HG02798 (cell line): Measurements from ENCODE around the gene UNC5A.

Source experiments
- ATAC-seq: cut with Tn5 transposase; IDR thresholded peaks from one replicate; pipeline ENCODE4 v1.9.1; 2021; ENCODE audit warnings: mild to moderate bottlenecking; ENCODE audit not compliant: unreplicated experiment, poor library complexity

The UNC5A gene

GRCh38 chr5:176798949-176799348, 11.4 kb upstream of the UNC5A start:
- ATAC-seq = no peak

DNA sequence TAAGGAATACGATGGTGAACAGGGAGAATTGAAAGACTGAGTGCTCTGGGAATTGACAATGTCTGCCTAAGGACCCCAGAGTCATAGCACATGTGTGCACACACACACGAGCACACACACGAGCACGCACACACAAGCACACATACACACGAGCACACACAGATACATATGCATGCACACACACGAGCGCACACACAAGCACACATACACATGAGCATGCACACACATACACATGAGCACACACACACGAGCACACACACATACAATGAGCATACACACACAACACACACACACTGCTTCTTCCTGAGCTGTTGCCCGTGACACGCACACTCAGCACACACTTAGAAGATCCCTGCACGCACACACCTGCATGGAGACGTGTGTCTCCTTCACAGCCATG, 10.9 kb upstream of the UNC5A start:
- ATAC-seq = no peak

GRCh38 chr5:176800024-176800423, 10.3 kb upstream of the UNC5A start:
- no peak for ATAC-seq

GRCh38 chr5:176802116-176802784, 8.1 kb upstream of the UNC5A start:
- ATAC-seq = no peak

- ATAC-seq = no peak
These were observed 7.1 kb upstream of the UNC5A start for GRCh38 chr5:176803068-176803942.

- ATAC-seq = no peak
These were observed 6.3 kb upstream of the UNC5A start for GRCh38 chr5:176803943-176804498.

GRCh38 chr5:176806137-176806536, 4.2 kb upstream of the UNC5A start:
- no peak for ATAC-seq

DNA sequence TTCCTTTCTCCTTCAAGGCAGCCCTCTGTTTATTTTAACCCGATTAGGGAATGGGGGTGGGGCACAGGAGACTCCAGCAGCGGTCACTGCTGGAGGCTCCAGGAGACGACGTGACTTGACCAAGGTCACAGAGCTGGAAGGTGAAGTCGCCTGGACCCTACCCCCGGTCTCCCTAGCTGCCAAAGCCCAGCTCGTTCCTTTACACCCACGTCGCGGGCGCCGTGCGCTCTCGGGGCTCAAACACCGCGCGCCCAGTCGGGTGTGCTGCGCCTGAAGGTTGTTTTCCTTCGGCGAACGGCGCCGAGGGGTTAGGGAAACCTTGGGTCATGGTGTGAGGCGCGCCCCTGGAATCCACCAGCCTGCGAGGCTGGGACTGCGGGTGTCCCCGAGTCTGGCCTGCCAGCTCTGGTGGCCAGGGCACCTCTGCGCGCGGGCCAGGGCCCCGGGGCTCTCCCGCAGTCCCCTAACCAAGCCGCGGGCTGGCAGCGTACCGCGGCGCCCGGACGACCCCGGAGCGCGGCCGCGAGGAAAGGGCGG, 747 bp upstream of the UNC5A start:
- ATAC-seq = peak; percentile 14

DNA sequence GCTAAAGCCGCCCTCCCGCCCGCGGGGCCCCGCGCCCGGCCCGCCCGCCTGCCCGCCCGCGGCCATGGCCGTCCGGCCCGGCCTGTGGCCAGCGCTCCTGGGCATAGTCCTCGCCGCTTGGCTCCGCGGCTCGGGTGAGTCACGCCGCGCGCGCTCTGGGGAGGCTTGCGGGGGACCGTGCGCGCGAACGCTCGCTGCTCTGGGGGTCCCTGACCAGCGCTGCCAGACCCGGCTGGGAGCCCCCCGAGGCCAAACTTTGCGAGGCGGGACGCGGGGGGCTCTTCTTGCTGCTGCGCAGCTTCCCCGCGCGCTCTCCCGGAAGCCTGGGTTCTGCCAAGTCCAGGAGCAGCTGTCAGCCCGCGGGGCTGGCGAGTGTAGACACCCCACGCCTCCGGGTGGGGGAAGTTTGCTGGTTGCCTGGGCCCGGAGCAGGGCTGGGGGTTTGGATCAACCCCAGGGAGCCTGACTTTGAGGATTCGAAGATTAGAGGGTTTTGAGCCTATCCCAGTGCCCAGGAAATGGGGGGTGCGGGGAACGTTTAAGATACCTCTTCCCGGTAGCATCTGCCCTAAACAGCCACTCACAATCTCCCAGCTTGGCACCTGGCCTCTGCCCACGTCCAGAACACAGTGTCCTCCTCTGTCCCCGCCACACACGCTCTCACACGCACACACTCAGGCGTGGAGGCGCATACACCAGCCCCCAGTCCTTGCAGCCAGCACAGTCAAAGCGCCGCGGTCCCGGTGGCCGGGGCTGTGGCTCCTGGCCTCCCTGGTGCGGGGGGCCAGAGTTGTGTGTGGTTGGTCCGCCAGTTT, 535 bp downstream of the UNC5A start:
- ATAC-seq = no peak

DNA sequence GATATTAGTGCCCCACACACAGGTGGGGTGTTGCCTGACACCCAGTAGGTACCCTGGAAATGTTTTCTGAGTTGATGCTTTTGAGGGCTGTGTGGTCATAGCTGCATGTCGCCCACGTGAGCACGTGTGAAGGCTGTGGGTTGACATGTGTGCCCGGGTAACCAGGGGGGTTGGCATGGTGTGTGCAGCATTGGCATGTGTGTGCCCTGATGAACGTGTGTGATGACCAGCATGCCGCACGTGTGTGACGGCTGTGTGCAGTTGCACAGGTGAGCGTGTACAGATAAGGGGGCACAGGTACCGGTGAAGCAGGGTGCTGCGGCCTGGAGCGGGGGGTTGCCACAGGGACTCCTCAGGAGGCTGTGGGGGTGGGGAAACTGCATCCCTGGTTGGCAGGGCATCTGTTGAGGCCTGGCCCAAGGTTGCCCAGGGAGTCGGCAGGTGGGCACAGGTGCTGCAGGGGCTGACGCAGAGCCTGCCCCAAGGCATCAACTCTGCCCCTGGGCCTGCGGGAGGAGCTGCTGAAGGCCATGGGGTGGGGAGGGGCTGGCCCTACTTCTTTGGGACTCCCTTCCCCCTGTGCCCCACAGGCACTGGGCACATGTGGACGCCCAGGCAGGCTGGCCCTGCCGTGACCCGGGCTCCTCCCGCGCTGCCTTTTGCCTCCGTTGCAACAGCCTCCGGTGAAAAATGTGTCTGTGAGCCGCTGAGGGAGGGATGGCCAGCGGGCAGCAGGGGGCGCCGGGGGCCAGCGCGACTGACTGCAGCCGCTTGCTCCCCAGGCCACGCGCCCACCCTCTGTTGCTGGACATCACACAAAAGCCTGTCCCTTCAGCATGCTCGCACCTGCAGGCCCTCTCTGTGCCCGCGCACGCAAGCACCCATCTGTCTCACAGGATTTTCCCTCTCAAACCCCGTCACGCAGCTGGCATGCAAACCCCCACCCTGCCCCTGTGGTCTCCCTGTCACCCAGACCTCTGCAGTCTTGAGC, 2.2 kb downstream of the UNC5A start:
- ATAC-seq = no peak

GRCh38 chr5:176813587-176814312, 3.4 kb downstream of the UNC5A start:
- ATAC-seq = no peak

DNA sequence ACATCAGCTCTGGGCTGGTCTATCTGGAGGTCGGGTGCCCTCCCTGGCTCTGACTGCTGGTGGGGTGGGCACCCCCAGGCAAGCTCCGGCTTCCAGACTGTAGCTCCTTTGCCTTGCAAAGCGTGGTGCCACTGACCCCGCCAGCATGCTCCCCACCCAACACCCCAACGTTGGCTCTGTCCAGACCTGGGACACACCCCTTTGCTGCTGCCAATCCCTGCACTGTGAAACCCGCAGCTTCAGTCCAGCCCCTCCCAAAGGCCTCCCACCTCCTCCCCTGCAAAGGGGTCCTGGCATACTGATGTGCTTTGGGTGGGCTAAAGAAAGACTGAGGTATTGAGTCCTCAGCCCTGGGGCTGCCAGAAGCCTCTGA, 3.9 kb downstream of the UNC5A start:
- ATAC-seq = no peak

GRCh38 chr5:176814836-176815438, 4.6 kb downstream of the UNC5A start:
- ATAC-seq = no peak

DNA sequence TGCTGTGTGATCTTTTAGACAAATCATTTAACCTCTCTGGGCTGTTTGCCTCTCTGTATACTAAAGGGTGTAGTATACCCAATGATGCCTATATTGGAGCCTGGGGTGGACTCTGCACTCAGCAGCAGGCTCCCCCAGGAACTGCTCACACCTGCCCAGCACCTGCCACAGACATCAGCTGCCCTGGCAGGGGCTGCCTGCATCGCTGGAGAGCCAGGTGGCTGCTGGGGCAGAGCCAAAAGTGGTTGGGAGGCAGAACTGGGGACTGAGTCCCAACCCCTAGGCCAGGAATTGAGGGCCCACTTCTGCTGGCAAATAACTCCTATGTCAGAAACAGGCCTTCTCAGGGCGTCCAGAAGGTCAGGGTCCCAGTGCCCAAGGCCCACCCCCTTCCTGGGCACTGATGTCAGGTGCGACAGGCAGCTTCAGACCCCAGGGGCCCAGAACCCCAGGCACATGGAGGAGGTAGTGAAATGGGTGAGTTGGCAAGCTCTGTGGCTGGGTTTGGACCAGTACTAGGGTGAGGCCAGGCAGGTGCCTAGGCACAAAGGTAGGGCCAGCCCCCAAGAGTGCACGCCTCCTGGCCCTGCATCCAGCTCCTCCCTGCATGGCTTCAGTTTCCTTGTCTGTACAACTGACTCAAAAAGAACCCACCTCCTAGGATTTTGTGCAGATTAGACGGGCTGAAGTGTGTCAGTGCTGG, 5.8 kb downstream of the UNC5A start:
- ATAC-seq = no peak

GRCh38 chr5:176816791-176817347, 6.5 kb downstream of the UNC5A start:
- ATAC-seq = no peak

DNA sequence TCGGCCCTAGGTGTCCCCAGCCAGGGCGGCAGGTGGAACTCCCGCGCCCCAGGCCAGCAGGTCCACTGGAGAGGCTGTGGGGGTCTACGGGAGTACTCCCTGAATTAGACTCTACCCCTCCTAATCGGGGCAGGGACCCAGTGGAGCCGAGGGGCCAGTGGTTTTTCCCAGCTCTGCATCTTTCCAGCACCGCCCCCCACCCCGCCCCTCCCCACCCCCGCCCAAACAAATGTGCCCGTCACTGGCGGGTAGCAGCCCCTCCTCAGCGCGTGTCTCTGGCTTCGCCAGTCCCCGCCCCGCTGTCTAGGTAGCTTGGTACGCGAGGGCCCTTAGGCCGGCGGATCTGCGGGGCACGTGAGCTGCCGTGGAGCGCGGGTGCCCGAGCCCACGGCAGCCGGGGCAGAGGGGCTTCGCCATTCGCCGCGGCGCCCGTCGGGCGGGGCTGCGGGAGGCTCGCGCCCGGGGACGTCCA, 7.0 kb downstream of the UNC5A start:
- ATAC-seq = no peak

DNA sequence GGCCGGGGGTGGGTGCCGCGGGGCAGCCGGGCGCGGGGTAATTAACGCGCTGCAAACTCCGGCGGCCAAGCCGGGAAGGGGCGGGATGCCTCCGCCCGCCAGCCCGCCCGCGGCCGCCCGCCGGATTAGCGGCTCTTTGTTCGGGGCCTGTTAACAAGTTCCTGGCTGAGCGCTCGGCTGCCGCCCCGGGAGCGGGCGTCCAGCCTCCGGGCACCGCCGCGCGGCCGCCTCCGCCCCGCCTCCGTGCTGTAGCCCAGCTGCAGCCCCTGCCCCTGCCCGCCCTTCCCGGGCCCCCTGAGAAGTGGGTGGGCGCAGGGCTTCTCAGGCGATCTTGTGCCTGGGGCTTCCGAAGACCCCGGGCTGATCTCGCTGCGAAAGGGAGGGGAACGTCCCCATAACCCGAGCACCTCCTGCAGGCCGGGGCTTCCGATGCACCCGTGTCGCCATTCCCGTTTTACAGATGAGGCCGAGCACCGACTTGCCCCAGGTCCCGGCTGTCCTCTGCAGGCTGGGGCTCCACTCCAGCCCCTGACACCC, 7.5 kb downstream of the UNC5A start:
- peak; percentile 33 for ATAC-seq
